Measurements from ENCODE around the gene ATP5IF1. TPM values are rescaled to one million over a fixed set of nuclear protein-coding genes. Genes with fewer than 3 reads are reported as not detected.

The ATP5IF1 gene
- total and polyA plus RNA-seq, 9 of the 15 experiments (the other 6 are each of a cell fraction or from before 2014, with no cell fraction given) = 292 to 1,422 (median 388) TPM

- TF ChIP-seq GABPB2 (CRISPR knock-in tag; conservative IDR thresholded peaks at IDR 0.05) (no peak), MYBL2 (IDR thresholded peaks at IDR 0.05; ENCODE audit: low read depth) (no peak), MYBL2 (CRISPR knock-in tag; IDR thresholded peaks at IDR 0.05; ENCODE audit: borderline replicate concordance) (no peak), ZNF134 (CRISPR knock-in tag; conservative IDR thresholded peaks at IDR 0.05) (no peak), THAP7 (CRISPR knock-in tag; IDR thresholded peaks at IDR 0.05) (peak; percentile 70; the same call in 1 of the 2 replicates), ZBTB9 (CRISPR knock-in tag; IDR thresholded peaks at IDR 0.05) (no peak), NFE2L1 (tag; IDR thresholded peaks at IDR 0.05; ENCODE audit: borderline replicate concordance, low read depth) (no peak), TAF7 (tag; IDR thresholded peaks at IDR 0.05) (peak; percentile 96), ARNT (IDR thresholded peaks at IDR 0.05) (no peak), ZBTB5 (IDR thresholded peaks at IDR 0.05) (no peak), IFI16 (CRISPR knock-in tag; IDR thresholded peaks at IDR 0.05) (no peak), MTA3 (IDR thresholded peaks at IDR 0.05; ENCODE audit: borderline replicate concordance) (peak; percentile 88; the same call in 1 of the 2 replicates), ZBTB17 (CRISPR knock-in tag; IDR thresholded peaks at IDR 0.05) (peak; percentile 25), CEBPZ (IDR thresholded peaks at IDR 0.05; ENCODE audit: borderline replicate concordance, low read depth, low read length) (no peak)
- TF ChIP-seq, protein P1, sequence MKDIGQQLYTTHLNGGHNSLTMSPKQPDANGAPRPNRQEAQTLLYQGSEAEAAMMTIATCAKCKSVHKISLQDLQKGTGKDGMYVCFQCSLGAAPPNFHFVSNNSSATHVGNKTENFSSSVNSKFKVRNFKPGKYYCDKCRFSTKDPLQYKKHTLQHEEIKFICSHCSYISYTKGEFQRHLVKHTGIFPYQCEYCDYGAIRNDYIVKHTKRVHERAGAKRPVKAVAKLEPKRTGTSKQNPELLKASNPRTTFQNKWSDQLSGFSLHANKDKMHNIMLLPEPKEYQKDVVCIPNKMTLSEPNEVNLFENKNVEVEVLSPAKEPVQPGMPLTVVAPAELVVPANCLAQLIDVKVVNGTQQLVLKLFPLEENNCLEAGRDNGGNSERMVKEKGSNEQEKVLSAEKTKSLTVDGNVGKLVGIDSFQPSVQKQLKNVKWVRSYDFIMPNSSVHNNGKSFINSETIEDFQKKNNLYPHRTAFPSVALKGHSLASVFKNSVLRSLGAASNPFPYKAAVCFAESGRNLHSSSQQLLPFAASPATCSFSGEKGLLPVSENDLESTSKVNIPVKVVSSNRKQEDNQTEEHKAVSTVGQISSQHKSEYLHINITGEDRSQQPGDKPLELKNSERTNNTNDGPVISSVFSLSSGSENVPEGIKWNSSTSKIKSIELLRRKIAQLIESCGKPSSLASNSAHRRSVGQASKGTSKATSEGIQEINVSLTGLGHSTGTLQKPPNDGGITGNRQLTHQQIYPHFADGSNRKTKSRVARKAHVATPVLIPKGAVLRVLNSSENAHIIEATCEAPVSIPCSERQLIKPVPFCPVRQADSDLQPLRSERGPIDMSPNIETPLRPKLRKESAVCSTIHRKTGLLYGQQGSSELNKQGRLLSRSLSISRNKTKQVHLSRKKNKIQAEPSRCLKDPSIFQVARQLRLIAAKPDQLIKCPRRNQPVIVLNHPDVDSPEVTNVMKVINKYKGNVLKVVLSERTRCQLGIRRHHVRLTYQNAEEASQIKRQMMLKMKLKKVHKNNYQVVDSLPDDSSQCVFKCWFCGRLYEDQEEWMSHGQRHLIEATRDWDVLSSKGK (CRISPR knock-in tag; IDR thresholded peaks at IDR 0.05) = no peak
- TF ChIP-seq, protein P2, sequence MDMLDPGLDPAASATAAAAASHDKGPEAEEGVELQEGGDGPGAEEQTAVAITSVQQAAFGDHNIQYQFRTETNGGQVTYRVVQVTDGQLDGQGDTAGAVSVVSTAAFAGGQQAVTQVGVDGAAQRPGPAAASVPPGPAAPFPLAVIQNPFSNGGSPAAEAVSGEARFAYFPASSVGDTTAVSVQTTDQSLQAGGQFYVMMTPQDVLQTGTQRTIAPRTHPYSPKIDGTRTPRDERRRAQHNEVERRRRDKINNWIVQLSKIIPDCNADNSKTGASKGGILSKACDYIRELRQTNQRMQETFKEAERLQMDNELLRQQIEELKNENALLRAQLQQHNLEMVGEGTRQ (CRISPR knock-in tag; IDR thresholded peaks at IDR 0.05) = 0 out of 2 replicates have a peak, but pooled peaks have one; percentile 2
These were observed 23.5 kb downstream of the ATP5IF1 start, which contains the start of gene SESN2 (continued) for GRCh38 chr1:28259252-28259933.

Data from K562 (cell line).